Thyroid gland (tissue), 4 donors: ENCODE measurements around the gene DCDC1. TPM values are rescaled to one million over a fixed set of nuclear protein-coding genes. Genes with fewer than 3 reads are reported as not detected.
A peak's percentile ranks its signal among the peaks of the same experiment; 100 is the strongest.

Experiments used
- DNase-seq, 2 donors: peaks; one replicate each; pipeline ENCODE4 v3.0.0-alpha.2; 2019
- H3K27ac ChIP-seq, 3 donors: fragments of 200-600 bp; sonication (generic); 1 replicate in 2 of 3; 2 replicates in 1 of 3; pipeline ENCODE4 v1.5.1; 2016 to 2019; ENCODE audit warnings: mild to moderate bottlenecking in 1 of 3, moderate library complexity in 1 of 3
- H3K27me3 ChIP-seq: fragments of 200-600 bp; sonication (generic); one replicate; pipeline ENCODE4 v1.5.1; 2019
- H3K36me3 ChIP-seq, 2 donors: fragments of 200-600 bp; sonication (generic); one replicate each; pipeline ENCODE4 v1.5.1; 2016 to 2019
- H3K4me1 ChIP-seq, 2 donors: fragments of 200-600 bp; sonication (generic); one replicate each; pipeline ENCODE4 v1.5.1; 2017 to 2019
- H3K4me3 ChIP-seq, 3 donors: fragments of 200-600 bp; sonication (generic); replicated peaks in 1 of 3; 1 replicate in 2 of 3; 2 replicates in 1 of 3; pipeline ENCODE4 v1.5.1; 2016; ENCODE audit warnings: mild to moderate bottlenecking in 1 of 3
- H3K9me3 ChIP-seq: fragments of 200-600 bp; sonication (generic); one replicate; pipeline ENCODE4 v1.5.1; 2017
- POLR2A ChIP-seq, 2 donors: fragments of 450-650 bp; IDR thresholded peaks; one replicate each; pipeline ENCODE4 v1.6.1; 2017; ENCODE audit warnings: antibody characterized with exemption in 2 of 2, mild to moderate bottlenecking in 2 of 2, moderate library complexity in 1 of 2
- WGBS, 2 donors: methylation state at CpG; one replicate each; pipeline ENCODE4 v1.1.5; 2017; 5-methylcytosine and 5-hydroxymethylcytosine counted together
- intact Hi-C: fragments of 100-400 bp; cut with DNase I; formaldehyde crosslinking; loops from one replicate; pipeline ENCODE4 v1.15.1; 2023
- total RNA-seq, 4 donors: library from RNA; depleted of rRNA; stranded (reverse); fragments of >200 nt; gene quantifications; one replicate each; pipeline ENCODE4 v1.2.3, GENCODE V29; 2016
- TF ChIP-seq, protein P1 (sequence below), 6 experiments: fragments of 200-600 bp in 3 of 6; fragments of 450-650 bp in 3 of 6; sonication (generic) in 3 of 6; IDR thresholded peaks; one replicate each; pipeline ENCODE4 v1.5.1; 2016 to 2019; ENCODE audit warnings: antibody characterized with exemption in 6 of 6, mild to moderate bottlenecking in 2 of 6, inconsistent platforms in 1 of 6, moderate library complexity in 1 of 6

The DCDC1 gene
- total RNA-seq, 4 donors from 2014 or later = 4.4 to 17.2 (median 9.9) TPM

DNA sequence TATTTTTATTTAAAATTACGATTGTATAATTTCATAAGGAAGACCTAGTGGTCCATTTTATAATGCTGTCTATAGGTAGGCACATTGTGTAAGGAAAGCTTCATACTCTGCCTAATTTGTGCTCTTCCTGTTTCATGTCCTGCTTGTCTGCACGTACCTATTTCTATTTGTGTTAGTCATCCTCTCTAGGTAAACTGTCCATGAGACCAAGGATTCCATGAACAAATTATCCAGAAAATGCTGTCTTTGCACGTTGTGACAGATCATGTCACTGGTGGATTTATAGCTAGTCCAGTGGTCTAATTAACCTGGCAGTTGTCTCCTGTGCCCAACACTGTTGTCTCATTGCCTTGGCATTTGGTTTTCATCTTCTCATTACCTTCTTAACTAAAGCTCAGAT is 44.8 kb upstream of the DCDC1 start:
- TF ChIP-seq, protein P1, sequence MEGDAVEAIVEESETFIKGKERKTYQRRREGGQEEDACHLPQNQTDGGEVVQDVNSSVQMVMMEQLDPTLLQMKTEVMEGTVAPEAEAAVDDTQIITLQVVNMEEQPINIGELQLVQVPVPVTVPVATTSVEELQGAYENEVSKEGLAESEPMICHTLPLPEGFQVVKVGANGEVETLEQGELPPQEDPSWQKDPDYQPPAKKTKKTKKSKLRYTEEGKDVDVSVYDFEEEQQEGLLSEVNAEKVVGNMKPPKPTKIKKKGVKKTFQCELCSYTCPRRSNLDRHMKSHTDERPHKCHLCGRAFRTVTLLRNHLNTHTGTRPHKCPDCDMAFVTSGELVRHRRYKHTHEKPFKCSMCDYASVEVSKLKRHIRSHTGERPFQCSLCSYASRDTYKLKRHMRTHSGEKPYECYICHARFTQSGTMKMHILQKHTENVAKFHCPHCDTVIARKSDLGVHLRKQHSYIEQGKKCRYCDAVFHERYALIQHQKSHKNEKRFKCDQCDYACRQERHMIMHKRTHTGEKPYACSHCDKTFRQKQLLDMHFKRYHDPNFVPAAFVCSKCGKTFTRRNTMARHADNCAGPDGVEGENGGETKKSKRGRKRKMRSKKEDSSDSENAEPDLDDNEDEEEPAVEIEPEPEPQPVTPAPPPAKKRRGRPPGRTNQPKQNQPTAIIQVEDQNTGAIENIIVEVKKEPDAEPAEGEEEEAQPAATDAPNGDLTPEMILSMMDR (IDR thresholded peaks at IDR 0.05) = no peak
- TF ChIP-seq POLR2A (IDR thresholded peaks at IDR 0.05) = no peak
- H3K9me3 ChIP-seq = no peaks in the 10 kb centered on the region
- H3K4me3 ChIP-seq = no peak overlapping the region
- DNase-seq = no peak
- no peaks in the 10 kb centered on the region for H3K36me3 ChIP-seq
- H3K27ac ChIP-seq = no peak overlapping the region
- no peaks in the 10 kb centered on the region for H3K4me1 ChIP-seq
- intact Hi-C loops = no loop called here
- 90 to 94% methylated on average over 3 of the region's 3 CpGs for WGBS, 2 donors
- H3K27me3 ChIP-seq = no peaks in the 10 kb centered on the region

DNA sequence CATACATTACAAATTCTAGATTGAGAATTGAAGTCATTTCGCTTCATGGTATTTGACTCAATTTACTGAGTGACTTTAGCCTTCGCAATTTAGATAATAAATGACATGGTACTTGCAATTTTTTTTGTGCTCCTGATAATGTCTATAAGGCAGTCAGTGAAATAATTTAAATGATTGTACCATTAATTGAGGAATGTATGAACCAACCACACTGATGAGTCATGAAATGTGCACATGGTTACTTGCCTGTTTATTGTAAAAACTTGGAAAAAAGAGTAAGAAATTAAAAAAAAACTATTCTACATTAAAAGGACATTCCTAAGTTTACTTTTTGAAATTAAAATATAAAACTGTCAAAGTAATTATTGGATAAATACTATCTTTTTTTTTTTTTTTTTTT is 43.4 kb upstream of the DCDC1 start:
- no peak for TF ChIP-seq POLR2A (IDR thresholded peaks at IDR 0.05)
- TF ChIP-seq, protein P1 (IDR thresholded peaks at IDR 0.05) = no peak
- 95 to 96% methylated on average over 2 of the region's 2 CpGs for WGBS, 2 donors
- no peak for DNase-seq
- intact Hi-C loops = no loop called here
- Histone ChIP-seq H3K36me3 (no peaks in the 10 kb centered on the region), H3K9me3 (no peaks in the 10 kb centered on the region), H3K4me3 (no peak overlapping the region), H3K27me3 (no peaks in the 10 kb centered on the region), H3K27ac (no peak overlapping the region), H3K4me1 (no peaks in the 10 kb centered on the region)

- Histone ChIP-seq H3K9me3 (no peaks in the 10 kb centered on the region), H3K4me3 (no peak overlapping the region), H3K36me3 (no peaks in the 10 kb centered on the region), H3K27me3 (no peaks in the 10 kb centered on the region), H3K27ac (no peak overlapping the region), H3K4me1 (no peaks in the 10 kb centered on the region)
- WGBS, 2 donors = 97% methylated on average over 2 of the region's 2 CpGs
- intact Hi-C loops = no loop called here
- DNase-seq = no peak
- TF ChIP-seq POLR2A (IDR thresholded peaks at IDR 0.05) = no peak
- TF ChIP-seq, protein P1 (IDR thresholded peaks at IDR 0.05) = no peak
Observed at GRCh38 chr11:31408201-31408600, 38.7 kb upstream of the DCDC1 start.

- no peak overlapping the region for H3K27ac ChIP-seq
- H3K9me3 ChIP-seq = no peaks in the 10 kb centered on the region
- H3K4me3 ChIP-seq = no peak overlapping the region
- intact Hi-C loops = no loop called here
- H3K36me3 ChIP-seq = no peaks in the 10 kb centered on the region
- TF ChIP-seq, protein P1 (IDR thresholded peaks at IDR 0.05) = no peak
- no peak for TF ChIP-seq POLR2A (IDR thresholded peaks at IDR 0.05)
- no peak for DNase-seq
- no peaks in the 10 kb centered on the region for H3K27me3 ChIP-seq
- H3K4me1 ChIP-seq = no peaks in the 10 kb centered on the region
Observed at GRCh38 chr11:31404614-31405013, 35.1 kb upstream of the DCDC1 start.

GRCh38 chr11:31397239-31397834 is 27.8 kb upstream of the DCDC1 start:
- intact Hi-C loops = no loop called here
- Histone ChIP-seq H3K9me3 (no peaks in the 10 kb centered on the region), H3K4me1 (no peaks in the 10 kb centered on the region), H3K36me3 (no peaks in the 10 kb centered on the region), H3K27ac (no peak overlapping the region), H3K4me3 (no peak overlapping the region), H3K27me3 (no peaks in the 10 kb centered on the region)
- TF ChIP-seq POLR2A (IDR thresholded peaks at IDR 0.05) = no peak
- TF ChIP-seq, protein P1 (IDR thresholded peaks at IDR 0.05) = peak in 3 of 6 experiments; percentile 52 to 67 (median 55)
- WGBS, 2 donors = 56 to 57% methylated on average over 5 of the region's 5 CpGs
- DNase-seq = no peak
